WTC11 (cell line): ENCODE results near the gene ZNF407.

Source experiments
- CTCF ChIP-seq: fragments of 200-600 bp; IDR thresholded peaks from 2 replicates; pipeline ENCODE4 v1.8.0; 2022; ENCODE audit warnings: antibody characterized with exemption
- TP53 ChIP-seq: sonication (generic); formaldehyde crosslinking; IDR thresholded peaks from 2 replicates; pipeline ENCODE4 v1.8.1; 2023; ENCODE audit warnings: mild to moderate bottlenecking, missing genetic modification reagents

GRCh38 chr18:74724186-74724585 is 126.5 kb downstream of the ZNF407 start:
- TF ChIP-seq TP53 (CRISPR knock-in tag) (no peak), CTCF (no peak)
